Measurements from ENCODE around the gene IFNAR1. TPM values are rescaled to one million over a fixed set of nuclear protein-coding genes. Genes with fewer than 3 reads are reported as not detected.

IFNAR1 gene
- total and polyA plus RNA-seq, 9 of the 15 experiments (the other 6 are each of a cell fraction or from before 2014, with no cell fraction given) = 8.6 to 31.8 (median 14.8) TPM

DNA sequence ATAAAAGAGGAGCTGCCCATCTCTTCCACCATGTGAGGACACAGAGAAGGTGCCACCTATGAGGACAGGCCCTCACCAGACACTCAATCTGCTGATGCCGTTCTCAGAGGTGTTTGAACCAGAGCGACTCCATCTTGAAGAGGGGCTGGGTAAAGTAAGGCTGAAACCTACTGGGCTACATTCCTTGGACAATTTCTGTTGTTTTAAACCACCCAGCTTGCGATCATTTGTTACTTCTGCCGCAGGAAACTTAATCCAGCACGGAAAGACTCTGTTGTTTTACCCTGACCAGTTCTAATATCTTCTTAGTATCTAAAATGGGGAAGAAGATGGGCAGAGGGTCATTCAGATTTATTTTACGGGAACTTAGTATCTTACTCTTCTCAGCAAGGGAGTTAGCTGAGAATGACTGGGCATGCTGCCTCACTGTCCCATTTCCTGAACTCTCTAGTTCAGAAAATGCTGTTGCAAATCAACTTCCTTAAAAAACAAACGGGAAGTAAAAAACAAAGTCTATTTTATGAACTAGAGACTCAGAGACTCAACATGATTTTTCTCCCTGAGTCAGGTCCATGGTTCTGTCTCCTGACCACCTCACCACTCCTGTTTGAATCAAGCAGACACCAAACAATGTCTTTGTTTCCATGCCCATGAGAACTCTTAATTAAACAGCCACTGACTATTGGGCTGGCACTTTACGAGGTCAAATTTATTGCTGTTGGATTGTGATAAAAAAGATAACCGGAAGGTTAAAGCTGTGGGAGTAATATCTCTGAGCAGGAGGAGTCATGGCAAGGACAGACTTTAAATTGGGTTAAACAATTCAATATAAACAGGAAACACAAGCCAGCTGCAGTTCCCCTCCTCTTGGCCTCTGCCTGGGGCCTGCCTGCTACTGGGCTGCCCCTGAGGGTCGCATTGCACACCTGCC, 23.8 kb upstream of the IFNAR1 start (continued):
- TF ChIP-seq, protein P1, sequence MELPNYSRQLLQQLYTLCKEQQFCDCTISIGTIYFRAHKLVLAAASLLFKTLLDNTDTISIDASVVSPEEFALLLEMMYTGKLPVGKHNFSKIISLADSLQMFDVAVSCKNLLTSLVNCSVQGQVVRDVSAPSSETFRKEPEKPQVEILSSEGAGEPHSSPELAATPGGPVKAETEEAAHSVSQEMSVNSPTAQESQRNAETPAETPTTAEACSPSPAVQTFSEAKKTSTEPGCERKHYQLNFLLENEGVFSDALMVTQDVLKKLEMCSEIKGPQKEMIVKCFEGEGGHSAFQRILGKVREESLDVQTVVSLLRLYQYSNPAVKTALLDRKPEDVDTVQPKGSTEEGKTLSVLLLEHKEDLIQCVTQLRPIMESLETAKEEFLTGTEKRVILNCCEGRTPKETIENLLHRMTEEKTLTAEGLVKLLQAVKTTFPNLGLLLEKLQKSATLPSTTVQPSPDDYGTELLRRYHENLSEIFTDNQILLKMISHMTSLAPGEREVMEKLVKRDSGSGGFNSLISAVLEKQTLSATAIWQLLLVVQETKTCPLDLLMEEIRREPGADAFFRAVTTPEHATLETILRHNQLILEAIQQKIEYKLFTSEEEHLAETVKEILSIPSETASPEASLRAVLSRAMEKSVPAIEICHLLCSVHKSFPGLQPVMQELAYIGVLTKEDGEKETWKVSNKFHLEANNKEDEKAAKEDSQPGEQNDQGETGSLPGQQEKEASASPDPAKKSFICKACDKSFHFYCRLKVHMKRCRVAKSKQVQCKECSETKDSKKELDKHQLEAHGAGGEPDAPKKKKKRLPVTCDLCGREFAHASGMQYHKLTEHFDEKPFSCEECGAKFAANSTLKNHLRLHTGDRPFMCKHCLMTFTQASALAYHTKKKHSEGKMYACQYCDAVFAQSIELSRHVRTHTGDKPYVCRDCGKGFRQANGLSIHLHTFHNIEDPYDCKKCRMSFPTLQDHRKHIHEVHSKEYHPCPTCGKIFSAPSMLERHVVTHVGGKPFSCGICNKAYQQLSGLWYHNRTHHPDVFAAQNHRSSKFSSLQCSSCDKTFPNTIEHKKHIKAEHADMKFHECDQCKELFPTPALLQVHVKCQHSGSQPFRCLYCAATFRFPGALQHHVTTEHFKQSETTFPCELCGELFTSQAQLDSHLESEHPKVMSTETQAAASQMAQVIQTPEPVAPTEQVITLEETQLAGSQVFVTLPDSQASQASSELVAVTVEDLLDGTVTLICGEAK (IDR thresholded peaks at IDR 0.05) = no peak
- TF ChIP-seq, protein P1 (CRISPR knock-in tag; IDR thresholded peaks at IDR 0.05) = no peak
- TF ChIP-seq, protein P2, sequence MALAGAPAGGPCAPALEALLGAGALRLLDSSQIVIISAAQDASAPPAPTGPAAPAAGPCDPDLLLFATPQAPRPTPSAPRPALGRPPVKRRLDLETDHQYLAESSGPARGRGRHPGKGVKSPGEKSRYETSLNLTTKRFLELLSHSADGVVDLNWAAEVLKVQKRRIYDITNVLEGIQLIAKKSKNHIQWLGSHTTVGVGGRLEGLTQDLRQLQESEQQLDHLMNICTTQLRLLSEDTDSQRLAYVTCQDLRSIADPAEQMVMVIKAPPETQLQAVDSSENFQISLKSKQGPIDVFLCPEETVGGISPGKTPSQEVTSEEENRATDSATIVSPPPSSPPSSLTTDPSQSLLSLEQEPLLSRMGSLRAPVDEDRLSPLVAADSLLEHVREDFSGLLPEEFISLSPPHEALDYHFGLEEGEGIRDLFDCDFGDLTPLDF (CRISPR knock-in tag; IDR thresholded peaks at IDR 0.05) = no peak
- TF ChIP-seq SOX6 (IDR thresholded peaks at IDR 0.05) (peak; percentile 23), MEF2A (IDR thresholded peaks at IDR 0.05; ENCODE audit: control insufficient read depth, low read depth, low read length) (no peak), KLF6 (CRISPR knock-in tag; IDR thresholded peaks at IDR 0.05; ENCODE audit: borderline replicate concordance) (peak; percentile 97), SREBF2 (CRISPR knock-in tag; IDR thresholded peaks at IDR 0.05) (no peak), MTA1 (IDR thresholded peaks at IDR 0.05; ENCODE audit: borderline replicate concordance) (no peak), RUNX1 (IDR thresholded peaks at IDR 0.05; ENCODE audit: low read depth) (no peak), KLF10 (CRISPR knock-in tag; IDR thresholded peaks at IDR 0.05) (peak; percentile 71; the same call in 1 of the 2 replicates), FIP1L1 (IDR thresholded peaks at IDR 0.05; ENCODE audit: low read depth, low read length, poor library complexity, severe bottlenecking) (no peak)
- TF ChIP-seq, protein P3, sequence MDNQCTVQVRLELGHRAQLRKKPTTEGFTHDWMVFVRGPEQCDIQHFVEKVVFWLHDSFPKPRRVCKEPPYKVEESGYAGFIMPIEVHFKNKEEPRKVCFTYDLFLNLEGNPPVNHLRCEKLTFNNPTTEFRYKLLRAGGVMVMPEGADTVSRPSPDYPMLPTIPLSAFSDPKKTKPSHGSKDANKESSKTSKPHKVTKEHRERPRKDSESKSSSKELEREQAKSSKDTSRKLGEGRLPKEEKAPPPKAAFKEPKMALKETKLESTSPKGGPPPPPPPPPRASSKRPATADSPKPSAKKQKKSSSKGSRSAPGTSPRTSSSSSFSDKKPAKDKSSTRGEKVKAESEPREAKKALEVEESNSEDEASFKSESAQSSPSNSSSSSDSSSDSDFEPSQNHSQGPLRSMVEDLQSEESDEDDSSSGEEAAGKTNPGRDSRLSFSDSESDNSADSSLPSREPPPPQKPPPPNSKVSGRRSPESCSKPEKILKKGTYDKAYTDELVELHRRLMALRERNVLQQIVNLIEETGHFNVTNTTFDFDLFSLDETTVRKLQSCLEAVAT (IDR thresholded peaks at IDR 0.05) = no peak
